HEK293 (cell line): Measurements from ENCODE around the gene GNB5.
"Not testable (repeated sequence)": the region's sequence is repeated elsewhere in the genome, so short reads cannot be mapped to it uniquely, and the experiment has no call there.

ENCODE experiments used
- CTCF ChIA-PET: fragments of 350-600 bp; formaldehyde crosslinking; extraction: SDS; loops from one replicate; lab custom pipeline; 2021; ENCODE audit warnings: antibody characterized with exemption; lab: Yijun Ruan, JAX
- POLR2A ChIA-PET: fragments of 300-600 bp; formaldehyde crosslinking; extraction: SDS; loops from one replicate; lab custom pipeline; 2020; ENCODE audit warnings: antibody characterized with exemption, inconsistent platforms; lab: Yijun Ruan, JAX
- H3K27ac ChIP-seq: fragments of 200-500 bp; sonication (Bioruptor generic); 2 replicates; pipeline ENCODE4 v1.5.1; 2014; ENCODE audit warnings: low read depth, low read length, control low read depth, inconsistent platforms; ENCODE audit errors: extremely low read depth
- H3K36me3 ChIP-seq, 2 experiments: fragments of 200-500 bp in 1 of 2; sonication (Bioruptor generic) in 1 of 2; 1 replicate in 1 of 2; 2 replicates in 1 of 2; pipeline ENCODE4 v1.5.1; 2014 to 2017; ENCODE audit warnings: inconsistent platforms in 2 of 2, low read length in 2 of 2; ENCODE audit not compliant: control insufficient read depth in 2 of 2, insufficient read depth in 1 of 2
- H3K4me1 ChIP-seq: fragments of 200-500 bp; sonication (Bioruptor generic); 2 replicates; pipeline ENCODE4 v1.5.1; 2014; ENCODE audit warnings: mild to moderate bottlenecking, low read length, inconsistent platforms; ENCODE audit not compliant: control insufficient read depth, insufficient read depth
- H3K4me3 ChIP-seq: 2 replicates; pipeline ENCODE4 v1.5.1; 2011; ENCODE audit warnings: low read depth, mild to moderate bottlenecking, control low read depth, low read length, moderate library complexity
- H3K9me3 ChIP-seq: fragments of 200-500 bp; sonication (Bioruptor generic); 2 replicates; pipeline ENCODE4 v1.5.1; 2014; ENCODE audit warnings: low read depth, low read length, inconsistent platforms; ENCODE audit not compliant: control insufficient read depth, insufficient read depth
- KLF1 ChIP-seq: fragments of 450-650 bp; formaldehyde crosslinking; IDR thresholded peaks from 2 replicates; pipeline ENCODE4 v1.5.1; 2016; ENCODE audit warnings: missing biosample characterization, missing genetic modification characterization
- PRDM6 ChIP-seq: fragments of 450-650 bp; formaldehyde crosslinking; IDR thresholded peaks from 2 replicates; pipeline ENCODE4 v1.5.1; 2017; ENCODE audit warnings: missing biosample characterization, missing genetic modification characterization
- ZBTB17 ChIP-seq: fragments of 450-650 bp; formaldehyde crosslinking; IDR thresholded peaks from 2 replicates; pipeline ENCODE4 v1.5.1; 2016; ENCODE audit warnings: missing biosample characterization, missing genetic modification characterization
- ZBTB8A ChIP-seq: fragments of 450-650 bp; formaldehyde crosslinking; IDR thresholded peaks from 2 replicates; pipeline ENCODE4 v1.5.1; 2016; ENCODE audit warnings: missing biosample characterization, missing genetic modification characterization
- ZNF121 ChIP-seq: fragments of 450-650 bp; formaldehyde crosslinking; IDR thresholded peaks from 2 replicates; pipeline ENCODE4 v1.5.1; 2016; ENCODE audit warnings: missing biosample characterization, missing genetic modification characterization
- ZNF133 ChIP-seq: fragments of 450-650 bp; formaldehyde crosslinking; IDR thresholded peaks from 2 replicates; pipeline ENCODE4 v1.5.1; 2016; ENCODE audit warnings: missing biosample characterization, missing genetic modification characterization
- ZNF146 ChIP-seq: fragments of 450-650 bp; formaldehyde crosslinking; IDR thresholded peaks from 2 replicates; pipeline ENCODE4 v1.5.1; 2016; ENCODE audit warnings: missing biosample characterization, missing genetic modification characterization
- ZNF274 ChIP-seq, 2 experiments: fragments of 200-500 bp in 1 of 2; fragments of 450-650 bp in 1 of 2; sonication (Bioruptor generic) in 1 of 2; formaldehyde crosslinking in 1 of 2; IDR thresholded peaks; 2 replicates each; pipeline versions ENCODE4 v1.5.1 to v1.6.1; 2014 to 2016; ENCODE audit warnings: borderline replicate concordance in 1 of 2, inconsistent platforms in 1 of 2, low read length in 1 of 2, missing biosample characterization in 1 of 2, missing genetic modification characterization in 1 of 2
- ZNF391 ChIP-seq: fragments of 450-650 bp; formaldehyde crosslinking; IDR thresholded peaks from 2 replicates; pipeline ENCODE4 v1.5.1; 2016; ENCODE audit warnings: low read depth, missing biosample characterization, missing genetic modification characterization, borderline replicate concordance
- ZNF521 ChIP-seq: fragments of 450-650 bp; formaldehyde crosslinking; IDR thresholded peaks from 2 replicates; pipeline ENCODE4 v1.5.1; 2017; ENCODE audit warnings: missing biosample characterization, mild to moderate bottlenecking, missing genetic modification characterization
- ZNF549 ChIP-seq: fragments of 450-650 bp; IDR thresholded peaks from 2 replicates; pipeline ENCODE4 v1.5.1; 2018; ENCODE audit warnings: missing biosample characterization, missing genetic modification characterization, mild to moderate bottlenecking, inconsistent platforms, moderate library complexity
- ZNF596 ChIP-seq: fragments of 450-650 bp; IDR thresholded peaks from 2 replicates; pipeline ENCODE4 v1.5.0; 2018; ENCODE audit warnings: missing biosample characterization, mild to moderate bottlenecking, missing genetic modification characterization, moderate library complexity
- TF ChIP-seq, protein P1 (sequence below): fragments of 450-650 bp; formaldehyde crosslinking; conservative IDR thresholded peaks from 2 replicates; pipeline ENCODE4 v1.5.1; 2016; ENCODE audit warnings: low read depth, missing biosample characterization, missing genetic modification characterization
- TF ChIP-seq, protein P2 (sequence below): fragments of 450-650 bp; formaldehyde crosslinking; IDR thresholded peaks from 2 replicates; pipeline ENCODE4 v1.5.1; 2016; ENCODE audit warnings: missing biosample characterization, missing genetic modification characterization

GNB5 gene

GRCh38 chr15:52098323-52098722, 92.9 kb downstream of the GNB5 start (continued):
- TF ChIP-seq, protein P1, sequence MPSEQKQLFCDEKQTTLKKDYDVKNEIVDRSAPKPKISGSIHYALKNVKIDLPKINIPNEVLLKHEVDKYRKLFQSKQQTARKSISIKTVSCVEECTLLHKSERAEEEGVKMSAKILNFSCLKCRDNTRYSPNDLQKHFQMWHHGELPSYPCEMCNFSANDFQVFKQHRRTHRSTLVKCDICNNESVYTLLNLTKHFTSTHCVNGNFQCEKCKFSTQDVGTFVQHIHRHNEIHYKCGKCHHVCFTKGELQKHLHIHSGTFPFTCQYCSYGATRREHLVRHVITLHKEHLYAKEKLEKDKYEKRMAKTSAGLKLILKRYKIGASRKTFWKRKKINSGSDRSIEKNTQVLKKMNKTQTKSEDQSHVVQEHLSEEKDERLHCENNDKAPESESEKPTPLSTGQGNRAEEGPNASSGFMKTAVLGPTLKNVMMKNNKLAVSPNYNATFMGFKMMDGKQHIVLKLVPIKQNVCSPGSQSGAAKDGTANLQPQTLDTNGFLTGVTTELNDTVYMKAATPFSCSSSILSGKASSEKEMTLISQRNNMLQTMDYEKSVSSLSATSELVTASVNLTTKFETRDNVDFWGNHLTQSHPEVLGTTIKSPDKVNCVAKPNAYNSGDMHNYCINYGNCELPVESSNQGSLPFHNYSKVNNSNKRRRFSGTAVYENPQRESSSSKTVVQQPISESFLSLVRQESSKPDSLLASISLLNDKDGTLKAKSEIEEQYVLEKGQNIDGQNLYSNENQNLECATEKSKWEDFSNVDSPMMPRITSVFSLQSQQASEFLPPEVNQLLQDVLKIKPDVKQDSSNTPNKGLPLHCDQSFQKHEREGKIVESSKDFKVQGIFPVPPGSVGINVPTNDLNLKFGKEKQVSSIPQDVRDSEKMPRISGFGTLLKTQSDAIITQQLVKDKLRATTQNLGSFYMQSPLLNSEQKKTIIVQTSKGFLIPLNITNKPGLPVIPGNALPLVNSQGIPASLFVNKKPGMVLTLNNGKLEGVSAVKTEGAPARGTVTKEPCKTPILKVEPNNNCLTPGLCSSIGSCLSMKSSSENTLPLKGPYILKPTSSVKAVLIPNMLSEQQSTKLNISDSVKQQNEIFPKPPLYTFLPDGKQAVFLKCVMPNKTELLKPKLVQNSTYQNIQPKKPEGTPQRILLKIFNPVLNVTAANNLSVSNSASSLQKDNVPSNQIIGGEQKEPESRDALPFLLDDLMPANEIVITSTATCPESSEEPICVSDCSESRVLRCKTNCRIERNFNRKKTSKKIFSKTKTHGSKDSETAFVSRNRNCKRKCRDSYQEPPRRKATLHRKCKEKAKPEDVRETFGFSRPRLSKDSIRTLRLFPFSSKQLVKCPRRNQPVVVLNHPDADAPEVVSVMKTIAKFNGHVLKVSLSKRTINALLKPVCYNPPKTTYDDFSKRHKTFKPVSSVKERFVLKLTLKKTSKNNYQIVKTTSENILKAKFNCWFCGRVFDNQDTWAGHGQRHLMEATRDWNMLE (tag by site-specific recombination) = no peak

GRCh38 chr15:52097180-52097579, 94.0 kb downstream of the GNB5 start:
- Histone ChIP-seq H3K4me3 (no peak overlapping the region), H3K9me3 (no peaks in the 10 kb centered on the region), H3K27ac (no peak overlapping the region), H3K4me1 (no peaks in the 10 kb centered on the region; the same call in 1 of the 2 replicates), H3K36me3 (no peaks in the 10 kb centered on the region)
- CTCF ChIA-PET = interaction anchor here (1.4 kb wide), 1 partner anchor 18 kb away, joined by 7 read pairs; no protein-coding TSS in a partner anchor
- POLR2A ChIA-PET = no interaction called here
- TF ChIP-seq ZNF596 (tag by site-specific recombination) (no peak), ZBTB8A (tag by site-specific recombination) (no peak), ZNF521 (tag by site-specific recombination) (no peak), ZNF391 (no peak), ZNF133 (tag by site-specific recombination) (no peak), ZBTB17 (tag by site-specific recombination) (no peak), ZNF549 (tag by site-specific recombination) (no peak), ZNF274 (IDR thresholded peaks at IDR 0.05; ENCODE audit: low read length) (no peak), ZNF274 (tag by site-specific recombination; IDR thresholded peaks at IDR 0.05; ENCODE audit: borderline replicate concordance) (no peak)
- TF ChIP-seq, protein P2, sequence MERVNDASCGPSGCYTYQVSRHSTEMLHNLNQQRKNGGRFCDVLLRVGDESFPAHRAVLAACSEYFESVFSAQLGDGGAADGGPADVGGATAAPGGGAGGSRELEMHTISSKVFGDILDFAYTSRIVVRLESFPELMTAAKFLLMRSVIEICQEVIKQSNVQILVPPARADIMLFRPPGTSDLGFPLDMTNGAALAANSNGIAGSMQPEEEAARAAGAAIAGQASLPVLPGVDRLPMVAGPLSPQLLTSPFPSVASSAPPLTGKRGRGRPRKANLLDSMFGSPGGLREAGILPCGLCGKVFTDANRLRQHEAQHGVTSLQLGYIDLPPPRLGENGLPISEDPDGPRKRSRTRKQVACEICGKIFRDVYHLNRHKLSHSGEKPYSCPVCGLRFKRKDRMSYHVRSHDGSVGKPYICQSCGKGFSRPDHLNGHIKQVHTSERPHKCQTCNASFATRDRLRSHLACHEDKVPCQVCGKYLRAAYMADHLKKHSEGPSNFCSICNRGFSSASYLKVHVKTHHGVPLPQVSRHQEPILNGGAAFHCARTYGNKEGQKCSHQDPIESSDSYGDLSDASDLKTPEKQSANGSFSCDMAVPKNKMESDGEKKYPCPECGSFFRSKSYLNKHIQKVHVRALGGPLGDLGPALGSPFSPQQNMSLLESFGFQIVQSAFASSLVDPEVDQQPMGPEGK (tag by site-specific recombination) = no peak

- H3K9me3 ChIP-seq, H3K27ac ChIP-seq, H3K36me3 ChIP-seq, H3K4me3 ChIP-seq, CTCF ChIA-PET, POLR2A ChIA-PET, H3K4me1 ChIP-seq: not testable (repeated sequence)
- TF ChIP-seq KLF1 = peak; percentile 46
Observed at GRCh38 chr15:52096536-52096935, 94.7 kb downstream of the GNB5 start.

DNA sequence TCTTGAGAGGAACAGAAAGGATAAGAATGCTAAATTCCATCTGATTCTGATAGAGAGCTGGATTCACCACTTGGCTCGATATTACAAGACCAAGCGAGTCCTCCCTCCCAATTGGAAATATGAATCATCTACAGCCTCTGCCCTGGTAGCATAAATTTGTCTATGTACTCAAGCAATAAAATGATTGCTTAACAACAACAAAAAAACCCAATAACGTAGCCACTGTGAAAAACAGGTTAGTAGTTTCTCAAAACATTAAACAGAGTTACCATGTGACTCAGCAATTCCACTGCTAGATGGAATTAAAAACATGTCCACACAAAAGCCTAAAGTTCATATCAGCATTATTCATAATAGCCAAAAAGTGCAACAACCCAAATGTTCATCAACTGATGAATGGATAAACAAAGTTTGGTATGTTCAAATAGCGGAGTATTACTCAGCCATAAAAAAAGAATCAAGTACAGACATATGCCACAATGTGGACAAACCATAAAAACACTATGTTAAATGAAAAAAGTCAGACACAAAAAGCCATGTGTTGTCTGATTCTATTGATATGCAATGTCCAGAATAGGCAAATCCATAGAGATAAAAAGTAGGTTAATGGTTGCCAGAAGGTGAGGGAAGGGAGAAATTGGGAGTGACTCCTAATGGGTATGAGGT, 95.5 kb downstream of the GNB5 start:
- Histone ChIP-seq H3K27ac (no peak overlapping the region), H3K4me1 (no peaks in the 10 kb centered on the region; the same call in 1 of the 2 replicates), H3K9me3 (no peaks in the 10 kb centered on the region), H3K36me3 (no peaks in the 10 kb centered on the region), H3K4me3 (no peak overlapping the region)
- no peak for TF ChIP-seq ZNF121 (tag by site-specific recombination)
- TF ChIP-seq PRDM6 = 0 out of 2 replicates have a peak, but pooled peaks have one; percentile 10
- TF ChIP-seq ZNF146 (tag by site-specific recombination) = peak; percentile 82
- POLR2A ChIA-PET = no interaction called here
- CTCF ChIA-PET = no interaction called here
